ENCODE results near the gene GPR139. TPM values are rescaled to one million over a fixed set of nuclear protein-coding genes. Genes with fewer than 3 reads are reported as not detected.

Gene GPR139
- total and polyA plus RNA-seq, 10 of the 15 experiments (the other 5 are each of a cell fraction or from before 2014, with no cell fraction given): not detected

DNA sequence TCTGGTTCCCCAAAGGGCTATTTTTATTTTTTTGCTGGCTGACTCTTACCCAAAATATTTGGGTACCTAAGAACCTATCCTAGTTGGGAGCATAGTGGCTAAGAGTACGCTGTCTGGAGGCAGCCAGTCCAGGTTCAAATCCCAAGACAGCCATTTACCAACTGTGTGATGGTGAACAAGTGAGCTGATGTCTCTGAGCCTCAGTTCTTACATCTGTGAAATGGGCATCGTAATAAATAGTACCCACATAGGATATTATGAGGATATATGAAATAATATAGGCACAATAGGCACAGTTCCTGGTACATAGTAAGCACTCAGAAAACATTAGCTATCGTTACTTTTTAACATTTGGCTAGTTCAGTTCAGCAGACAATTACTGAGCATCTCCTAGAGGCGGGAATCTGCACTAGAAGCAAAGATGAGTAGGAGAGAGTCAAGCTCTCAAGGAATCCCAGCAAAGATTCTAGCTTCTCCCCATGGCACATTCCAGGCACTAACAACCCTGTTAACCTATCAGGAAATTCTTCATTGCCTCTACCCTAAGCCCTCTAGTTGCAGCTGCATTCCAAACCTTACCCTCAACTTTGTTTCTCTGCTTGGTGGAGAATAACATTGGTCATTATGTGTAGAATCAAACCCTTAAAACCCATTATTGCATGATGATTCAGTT, 31.6 kb downstream of the GPR139 start:
- ChIA-PET CTCF (interaction anchor here (0.7 kb wide), 1 partner anchor 258 kb away, joined by 3 read pairs; no protein-coding TSS in a partner anchor), SMC1A (ENCODE audit: uncharacterized antibody, unreplicated experiment) (interaction anchor here (1.0 kb wide), 1 partner anchor 50 kb away, joined by 3 read pairs; no protein-coding TSS in a partner anchor), RAD21 (ENCODE audit: unreplicated experiment) (no interaction called here), POLR2A (no interaction called here)
- H3K27me3 ChIP-seq (replicated peaks in 1 of 2; ENCODE audit: control insufficient read depth in 2 of 2, insufficient read depth in 2 of 2, low read length in 1 of 2): peaks cover 0 to 2% of the 10 kb centered on the region in 2 experiments; a peak in 2 of 4 replicates
- no TSS peak for BruUV-seq (replicated peaks)
- no peak overlapping the region for H3K4me3 ChIP-seq
- TF ChIP-seq NR2F1 (conservative IDR thresholded peaks at IDR 0.05) (no peak), CHD1 (IDR thresholded peaks at IDR 0.05; ENCODE audit: low read depth, low read length) (no peak), RBBP5 (conservative IDR thresholded peaks at IDR 0.05) (no peak), NFIC (IDR thresholded peaks at IDR 0.05; ENCODE audit: low read depth, low read length) (no peak)
- no peak overlapping the region for H3K4me2 ChIP-seq (ENCODE audit: control insufficient read depth, insufficient read depth)
- in situ Hi-C loops (cut with MboI): no loop called here
- no peaks in the 10 kb centered on the region for H3K9me3 ChIP-seq (replicated peaks; ENCODE audit: control insufficient read depth, insufficient read depth, low read length)
- no peak overlapping the region for H2AFZ ChIP-seq (ENCODE audit: control insufficient read depth, low read depth, low read length)
- H3K4me1 ChIP-seq (ENCODE audit: control insufficient read depth, insufficient read depth, low read length): no peaks in the 10 kb centered on the region
- no peak overlapping the region for H3K9ac ChIP-seq (ENCODE audit: control insufficient read depth, insufficient read depth, low read length)
- H3K79me2 ChIP-seq (ENCODE audit: control insufficient read depth, insufficient read depth, low read length): no peaks in the 10 kb centered on the region
- DNase-seq (ENCODE audit: low read depth, low spot score): no peak
- ATAC-seq: no peak
- H3K36me3 ChIP-seq (ENCODE audit: control insufficient read depth in 2 of 2, insufficient read depth in 2 of 2, low read length in 1 of 2): no peaks in the 10 kb centered on the region
- intact Hi-C loops (cut with micrococcal nuclease; ENCODE audit: unreplicated experiment): no loop called here
- no peak overlapping the region for H3K27ac ChIP-seq (ENCODE audit: control insufficient read depth, insufficient read depth)
- 2% methylated on average over 4 of the region's 4 CpGs for WGBS (ENCODE audit: insufficient coverage, insufficient replicate concordance, low lambda C conversion rate, missing lambda C conversion rate)
- FAIRE-seq: no peak
- H4K20me1 ChIP-seq (ENCODE audit: control insufficient read depth, insufficient read depth): no peaks in the 10 kb centered on the region; the same call in 1 of the 2 replicates

DNA sequence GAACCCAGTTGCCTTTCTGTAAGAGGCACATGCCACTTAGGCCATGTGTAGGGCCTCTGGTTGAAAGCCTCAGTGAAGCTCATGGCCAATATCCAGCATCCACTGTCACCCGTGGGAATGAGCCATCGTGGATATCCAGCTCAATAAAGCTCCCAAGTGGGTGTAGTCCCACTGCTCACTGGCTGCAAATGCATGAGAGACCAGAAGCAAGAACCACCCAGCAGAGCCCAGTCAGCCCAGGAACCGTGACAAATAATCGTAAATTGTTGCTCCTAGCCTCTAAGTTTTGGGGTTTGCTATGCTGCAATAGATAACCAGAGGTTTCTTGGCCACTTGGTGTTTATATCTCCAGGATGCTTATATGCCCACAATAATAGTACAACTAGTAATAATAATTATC, 33.7 kb downstream of the GPR139 start:
- in situ Hi-C loops (cut with MboI) (no loop called here), intact Hi-C loops (cut with micrococcal nuclease; ENCODE audit: unreplicated experiment) (no loop called here)
- CTCF ChIA-PET: interaction anchor here (0.5 kb wide), 1 partner anchor 13 kb away, joined by 3 read pairs; no protein-coding TSS in a partner anchor
- ATAC-seq: no peak
- H3K27me3 ChIP-seq (replicated peaks in 1 of 2; ENCODE audit: control insufficient read depth in 2 of 2, insufficient read depth in 2 of 2, low read length in 1 of 2): peaks cover 0 to 2% of the 10 kb centered on the region in 2 experiments; a peak in 2 of 4 replicates
- DNase-seq (ENCODE audit: low read depth, low spot score): no peak
- H3K79me2 ChIP-seq (ENCODE audit: control insufficient read depth, insufficient read depth, low read length): no peaks in the 10 kb centered on the region
- SMC1A ChIA-PET (ENCODE audit: uncharacterized antibody, unreplicated experiment): no interaction called here
- POLR2A ChIA-PET: no interaction called here
- WGBS (ENCODE audit: insufficient coverage, insufficient replicate concordance, low lambda C conversion rate, missing lambda C conversion rate): 8% methylated on average over 4 of the region's 4 CpGs
- H3K9me3 ChIP-seq (replicated peaks; ENCODE audit: control insufficient read depth, insufficient read depth, low read length): no peaks in the 10 kb centered on the region; the same call in 2 of the 3 replicates
- no TSS peak for BruUV-seq (replicated peaks)
- no peak overlapping the region for H3K4me3 ChIP-seq
- no peak overlapping the region for H3K27ac ChIP-seq (ENCODE audit: control insufficient read depth, insufficient read depth)
- no peaks in the 10 kb centered on the region; the same call in 1 of the 2 replicates for H4K20me1 ChIP-seq (ENCODE audit: control insufficient read depth, insufficient read depth)
- TF ChIP-seq PAX8 (IDR thresholded peaks at IDR 0.05) (no peak), ELK1 (IDR thresholded peaks at IDR 0.05; ENCODE audit: low read depth, low read length) (no peak), CHD4 (IDR thresholded peaks at IDR 0.05) (no peak), STAT3 (IDR thresholded peaks at IDR 0.05; ENCODE audit: low read depth, low read length) (no peak)
- H3K9ac ChIP-seq (ENCODE audit: control insufficient read depth, insufficient read depth, low read length): no peak overlapping the region
- no peaks in the 10 kb centered on the region for H3K36me3 ChIP-seq (ENCODE audit: control insufficient read depth in 2 of 2, insufficient read depth in 2 of 2, low read length in 1 of 2)
- RAD21 ChIA-PET (ENCODE audit: unreplicated experiment): no interaction called here
- no peak overlapping the region for H3K4me2 ChIP-seq (ENCODE audit: control insufficient read depth, insufficient read depth)
- no peaks in the 10 kb centered on the region for H3K4me1 ChIP-seq (ENCODE audit: control insufficient read depth, insufficient read depth, low read length)
- H2AFZ ChIP-seq (ENCODE audit: control insufficient read depth, low read depth, low read length): no peak overlapping the region
- no peak for FAIRE-seq

Data from GM12878 (cell line).